Astrocyte (in vitro differentiated cells and primary cell): ENCODE results near the gene GHRH. TPM values are rescaled to one million over a fixed set of nuclear protein-coding genes. Genes with fewer than 3 reads are reported as not detected.

Source experiments
- DNase-seq: peaks from one replicate; pipeline ENCODE4 v3.0.0-alpha.2; 2010; ENCODE audit warnings: low read depth
- FAIRE-seq: peaks from 2 replicates; lab custom pipeline; 2011; peaks lifted over from hg19 to GRCh38; lab: Jason Lieb, UNC
- H2AFZ ChIP-seq: 2 replicates; pipeline ENCODE4 v1.6.0; 2012; ENCODE audit warnings: low read depth, low read length, inconsistent platforms
- H3K27ac ChIP-seq: 2 replicates; pipeline ENCODE4 v1.5.1; 2011; ENCODE audit warnings: low read depth, low read length, inconsistent platforms
- H3K27me3 ChIP-seq: 2 replicates; pipeline ENCODE4 v1.6.0; 2011; ENCODE audit warnings: low read length, inconsistent platforms; ENCODE audit not compliant: insufficient read depth
- H3K36me3 ChIP-seq: 2 replicates; pipeline ENCODE4 v1.5.1; 2011; ENCODE audit warnings: low read length, inconsistent platforms; ENCODE audit not compliant: insufficient read depth
- H3K4me1 ChIP-seq: 2 replicates; pipeline ENCODE4 v1.5.1; 2011; ENCODE audit warnings: low read length, inconsistent platforms; ENCODE audit not compliant: insufficient read depth
- H3K4me2 ChIP-seq: 2 replicates; pipeline ENCODE4 v1.6.0; 2012; ENCODE audit warnings: low read length, inconsistent platforms
- H3K4me3 ChIP-seq: 2 replicates; pipeline ENCODE4 v1.5.1; 2011; ENCODE audit warnings: low read depth, mild to moderate bottlenecking, low read length, inconsistent platforms; ENCODE audit not compliant: insufficient read depth
- H3K79me2 ChIP-seq: 2 replicates; pipeline ENCODE4 v1.6.0; 2012; ENCODE audit warnings: mild to moderate bottlenecking, low read length, inconsistent platforms; ENCODE audit not compliant: insufficient read depth
- H3K9ac ChIP-seq: 2 replicates; pipeline ENCODE4 v1.6.0; 2012; ENCODE audit warnings: mild to moderate bottlenecking, low read length, inconsistent platforms
- H3K9me3 ChIP-seq: 2 replicates; pipeline ENCODE4 v1.5.1; 2012; ENCODE audit warnings: low read depth, mild to moderate bottlenecking, low read length, inconsistent platforms; ENCODE audit not compliant: insufficient read depth
- H4K20me1 ChIP-seq: 2 replicates; pipeline ENCODE4 v1.6.0; 2012; ENCODE audit warnings: low read length, inconsistent platforms; ENCODE audit not compliant: insufficient read depth
- H3K27ac Mint-ChIP-seq: one replicate; pipeline ENCODE4 v1.8.0; 2021; ENCODE audit warnings: mild to moderate bottlenecking, mixed read lengths; ENCODE audit not compliant: unreplicated experiment
- H3K27me3 Mint-ChIP-seq: one replicate; pipeline ENCODE4 v1.8.0; 2021; ENCODE audit warnings: low read depth, mixed read lengths; ENCODE audit not compliant: unreplicated experiment
- H3K36me3 Mint-ChIP-seq: one replicate; pipeline ENCODE4 v1.8.0; 2021; ENCODE audit warnings: low read depth, mixed read lengths; ENCODE audit not compliant: unreplicated experiment
- H3K4me1 Mint-ChIP-seq: one replicate; pipeline ENCODE4 v1.8.0; 2021; ENCODE audit warnings: low read depth, mixed read lengths; ENCODE audit not compliant: unreplicated experiment
- H3K4me3 Mint-ChIP-seq: one replicate; pipeline ENCODE4 v1.8.0; 2021; ENCODE audit warnings: mild to moderate bottlenecking, moderate library complexity, mixed read lengths; ENCODE audit not compliant: unreplicated experiment
- H3K9me3 Mint-ChIP-seq: one replicate; pipeline ENCODE4 v1.8.0; 2021; ENCODE audit warnings: mild to moderate bottlenecking, mixed read lengths; ENCODE audit not compliant: unreplicated experiment
- EZH2 ChIP-seq: IDR thresholded peaks from 2 replicates; pipeline ENCODE4 v1.6.1; 2012; ENCODE audit warnings: mild to moderate bottlenecking, low read length, inconsistent platforms; ENCODE audit not compliant: insufficient read depth
- total RNA-seq: library from RNA; stranded (reverse); gene quantifications from 2 replicates; pipeline ENCODE4 v1.2.1, GENCODE V29; 2021
- TF ChIP-seq, protein P1 (sequence below): IDR thresholded peaks from 2 replicates; pipeline ENCODE4 v1.5.1; 2011; ENCODE audit warnings: low read depth, mild to moderate bottlenecking, inconsistent platforms, low read length, moderate library complexity; ENCODE audit not compliant: insufficient read depth

GHRH gene
- total RNA-seq, 1 donor from 2014 or later = not detected

DNA sequence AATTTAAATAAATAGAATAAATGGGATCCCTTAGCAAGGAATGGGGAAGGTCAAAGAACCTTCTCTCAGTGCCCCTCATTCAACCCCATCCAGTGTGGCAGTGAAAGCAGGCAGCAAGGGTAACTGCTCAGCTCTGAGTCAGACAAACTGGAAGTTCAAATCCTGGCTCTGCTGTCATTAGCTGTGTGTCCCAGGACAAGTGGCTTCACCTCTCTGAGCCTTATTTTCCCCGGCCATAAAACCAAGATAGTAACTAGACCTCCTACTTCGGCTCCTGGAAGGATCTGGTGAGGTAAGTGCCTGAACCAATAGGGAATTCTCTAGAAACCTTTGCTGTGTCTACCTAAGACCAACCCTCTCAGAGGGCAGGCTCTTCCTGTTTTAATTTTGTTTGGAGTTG lies 4.1 kb downstream of the GHRH start:
- no peaks in the 10 kb centered on the region for H3K79me2 ChIP-seq

DNA sequence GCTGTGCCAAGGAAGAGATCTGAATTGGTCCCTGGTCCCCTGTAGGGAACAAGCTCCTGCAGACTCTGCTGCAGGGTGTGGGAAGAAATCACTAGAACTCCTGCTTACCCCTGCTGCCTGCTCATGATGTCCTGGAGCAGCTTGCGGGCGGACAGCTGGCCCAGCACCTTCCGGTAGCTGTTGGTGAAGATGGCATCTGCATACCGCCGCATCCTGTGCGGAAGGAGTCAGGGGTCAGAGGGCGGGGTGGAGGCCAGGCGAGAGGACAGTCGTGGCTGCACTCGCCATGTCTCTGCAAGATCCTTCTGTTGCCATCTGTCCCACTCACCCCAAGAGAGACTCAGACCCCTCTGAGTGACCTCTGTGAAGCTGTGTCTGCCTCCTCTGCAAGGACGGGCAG lies 5.3 kb downstream of the GHRH start:
- no peaks in the 10 kb centered on the region for H3K4me1 Mint-ChIP-seq
- H3K27me3 Mint-ChIP-seq = peaks cover 35% of the 10 kb centered on the region
- Histone ChIP-seq H3K27me3 (peaks cover 33% of the 10 kb centered on the region), H3K9ac (no peak overlapping the region), H2AFZ (no peak overlapping the region), H3K4me3 (no peak overlapping the region), H4K20me1 (no peaks in the 10 kb centered on the region), H3K79me2 (no peaks in the 10 kb centered on the region), H3K27ac (no peak overlapping the region), H3K4me1 (no peaks in the 10 kb centered on the region), H3K4me2 (no peak overlapping the region), H3K36me3 (no peaks in the 10 kb centered on the region), H3K9me3 (no peaks in the 10 kb centered on the region)
- no peak overlapping the region for H3K27ac Mint-ChIP-seq
- H3K36me3 Mint-ChIP-seq = no peaks in the 10 kb centered on the region
- H3K4me3 Mint-ChIP-seq = no peak overlapping the region
- TF ChIP-seq, protein P1, sequence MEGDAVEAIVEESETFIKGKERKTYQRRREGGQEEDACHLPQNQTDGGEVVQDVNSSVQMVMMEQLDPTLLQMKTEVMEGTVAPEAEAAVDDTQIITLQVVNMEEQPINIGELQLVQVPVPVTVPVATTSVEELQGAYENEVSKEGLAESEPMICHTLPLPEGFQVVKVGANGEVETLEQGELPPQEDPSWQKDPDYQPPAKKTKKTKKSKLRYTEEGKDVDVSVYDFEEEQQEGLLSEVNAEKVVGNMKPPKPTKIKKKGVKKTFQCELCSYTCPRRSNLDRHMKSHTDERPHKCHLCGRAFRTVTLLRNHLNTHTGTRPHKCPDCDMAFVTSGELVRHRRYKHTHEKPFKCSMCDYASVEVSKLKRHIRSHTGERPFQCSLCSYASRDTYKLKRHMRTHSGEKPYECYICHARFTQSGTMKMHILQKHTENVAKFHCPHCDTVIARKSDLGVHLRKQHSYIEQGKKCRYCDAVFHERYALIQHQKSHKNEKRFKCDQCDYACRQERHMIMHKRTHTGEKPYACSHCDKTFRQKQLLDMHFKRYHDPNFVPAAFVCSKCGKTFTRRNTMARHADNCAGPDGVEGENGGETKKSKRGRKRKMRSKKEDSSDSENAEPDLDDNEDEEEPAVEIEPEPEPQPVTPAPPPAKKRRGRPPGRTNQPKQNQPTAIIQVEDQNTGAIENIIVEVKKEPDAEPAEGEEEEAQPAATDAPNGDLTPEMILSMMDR = no peak
- TF ChIP-seq EZH2 = no peak
- DNase-seq (no peak), FAIRE-seq (no peak)
- H3K9me3 Mint-ChIP-seq = peaks cover 5% of the 10 kb centered on the region

More for the DNA sequence above, 4.1 kb downstream of the GHRH start:
- Mint-ChIP-seq H3K27ac (no peak overlapping the region), H3K36me3 (no peaks in the 10 kb centered on the region), H3K9me3 (peaks cover 5% of the 10 kb centered on the region), H3K4me3 (no peak overlapping the region), H3K27me3 (peaks cover 40% of the 10 kb centered on the region), H3K4me1 (no peaks in the 10 kb centered on the region)
- Histone ChIP-seq H3K4me3 (no peak overlapping the region), H3K4me2 (no peak overlapping the region), H3K9ac (no peak overlapping the region), H3K4me1 (no peaks in the 10 kb centered on the region), H3K27ac (no peak overlapping the region), H3K36me3 (no peaks in the 10 kb centered on the region), H2AFZ (no peak overlapping the region), H3K9me3 (no peaks in the 10 kb centered on the region), H3K27me3 (peaks cover 36% of the 10 kb centered on the region), H4K20me1 (no peaks in the 10 kb centered on the region)
- no peak for FAIRE-seq
- no peak for DNase-seq
- TF ChIP-seq EZH2 = no peak
- TF ChIP-seq, protein P1 = no peak

DNA sequence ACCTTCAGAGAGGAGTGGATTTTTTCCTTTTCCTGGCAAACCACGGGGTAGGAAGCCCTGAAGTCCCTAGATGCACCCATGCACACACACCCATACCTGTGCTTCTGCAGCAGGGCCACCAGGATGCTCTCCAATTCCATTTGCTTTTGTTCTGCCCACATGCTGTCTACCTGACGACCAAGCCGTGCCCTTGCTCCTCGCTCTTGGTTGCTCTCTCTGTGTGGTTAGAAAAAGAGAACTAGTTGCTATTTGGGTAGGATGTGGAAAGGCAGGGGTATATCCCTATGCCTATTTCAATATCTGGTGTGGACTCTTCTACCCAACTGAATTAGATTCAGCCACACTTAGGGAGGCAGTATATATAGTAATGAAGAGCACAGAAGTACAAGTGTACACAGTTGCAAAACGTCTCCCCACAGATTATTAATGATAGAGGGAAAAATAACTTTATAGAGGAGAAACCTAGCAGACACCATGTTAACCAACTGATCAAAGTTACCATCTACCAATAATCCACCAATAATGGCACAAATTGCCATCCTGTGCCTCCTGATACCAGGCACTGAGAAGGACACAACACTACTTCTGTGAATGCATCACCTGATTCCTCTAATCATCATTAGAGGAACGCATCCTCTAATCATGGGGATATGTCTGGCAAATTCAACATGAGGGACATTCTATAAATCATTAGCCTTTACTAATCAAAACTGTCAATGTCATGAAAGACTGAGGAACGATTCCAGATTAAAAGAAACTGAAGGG lies 7.3 kb downstream of the GHRH start:
- Histone ChIP-seq H3K4me3 (no peak overlapping the region), H3K79me2 (no peaks in the 10 kb centered on the region), H3K9me3 (no peaks in the 10 kb centered on the region), H3K9ac (no peak overlapping the region), H2AFZ (no peak overlapping the region), H3K4me1 (no peaks in the 10 kb centered on the region), H4K20me1 (no peaks in the 10 kb centered on the region), H3K27ac (no peak overlapping the region), H3K36me3 (no peaks in the 10 kb centered on the region), H3K27me3 (peaks cover 14% of the 10 kb centered on the region), H3K4me2 (no peak overlapping the region)
- no peak overlapping the region for H3K4me3 Mint-ChIP-seq
- DNase-seq = no peak
- no peak for FAIRE-seq
- H3K27ac Mint-ChIP-seq = peak overlapping the region; percentile 62
- TF ChIP-seq, protein P1 = no peak
- TF ChIP-seq EZH2 = no peak
- H3K4me1 Mint-ChIP-seq = no peaks in the 10 kb centered on the region
- no peaks in the 10 kb centered on the region for H3K36me3 Mint-ChIP-seq
- H3K27me3 Mint-ChIP-seq = peaks cover 17% of the 10 kb centered on the region
- H3K9me3 Mint-ChIP-seq = peaks cover 5% of the 10 kb centered on the region
